SK-N-MC (cell line): ENCODE measurements around the gene ATP13A2.

ENCODE experiments used
- EZH2 ChIP-seq: fragments of 200-600 bp; sonication (generic); IDR thresholded peaks from one replicate; pipeline ENCODE4 v1.6.1; 2017; ENCODE audit warnings: antibody characterized with exemption
- FOXP2 ChIP-seq: optimal IDR thresholded peaks from 2 replicates; pipeline ENCODE3; 2011; ENCODE audit warnings: mild to moderate bottlenecking, moderate library complexity; ENCODE audit not compliant: insufficient read depth; ENCODE audit errors: extremely low read length, control extremely low read depth
- POLR2AphosphoS5 ChIP-seq: IDR thresholded peaks from 2 replicates; pipeline ENCODE4 v1.6.1; 2012; ENCODE audit warnings: mild to moderate bottlenecking, low read depth, low read length, borderline replicate concordance

- no peak for TF ChIP-seq POLR2AphosphoS5
- no peak for TF ChIP-seq EZH2
- TF ChIP-seq FOXP2: no peak
Measured at GRCh38 chr1:16996845-16997244, 14.9 kb downstream of the ATP13A2 start.
